OCI-LY7 (cell line): ENCODE results near the gene APOBEC3H. TPM values are rescaled to one million over a fixed set of nuclear protein-coding genes. Genes with fewer than 3 reads are reported as not detected.
"Not testable (repeated sequence)": the region's sequence is repeated elsewhere in the genome, so short reads cannot be mapped to it uniquely, and the experiment has no call there.

ENCODE experiments used
- BruUV-seq: library from RNA; stranded (reverse); fragments of 400-500 nt; replicated peaks from 2 replicates; lab custom pipeline; 2021; lab: Mats Ljungman, UMichigan
- CTCF ChIA-PET: fragments of 300-600 bp; sonication (Branson Sonifier 250); formaldehyde crosslinking; loops from one replicate; lab custom pipeline; 2022; ENCODE audit warnings: antibody characterized with exemption; ENCODE audit not compliant: unreplicated experiment; lab: Charles Lee
- POLR2A ChIA-PET: fragments of 300-600 bp; sonication (Branson Sonifier 250); formaldehyde crosslinking; loops from one replicate; lab custom pipeline; 2022; ENCODE audit warnings: antibody characterized with exemption; lab: Charles Lee
- DNase-seq: peaks from one replicate; pipeline ENCODE4 v3.0.0-alpha.2; 2015; ENCODE audit warnings: low spot score
- H2AFZ ChIP-seq: fragments of 200-600 bp; sonication (generic), shearing (Covaris generic); 2 replicates; pipeline ENCODE4 v1.6.1; 2014; ENCODE audit warnings: mild to moderate bottlenecking, antibody characterized with exemption, low read length, moderate library complexity
- H3K27ac ChIP-seq: fragments of 200-600 bp; sonication (generic); 2 replicates; pipeline ENCODE4 v1.5.1; 2014; ENCODE audit warnings: mixed run types, low read depth, mild to moderate bottlenecking, moderate library complexity, low read length, inconsistent platforms; ENCODE audit not compliant: poor library complexity, severe bottlenecking
- H3K36me3 ChIP-seq: fragments of 200-600 bp; sonication (generic); 2 replicates; pipeline ENCODE4 v1.6.1; 2014; ENCODE audit warnings: mild to moderate bottlenecking, antibody characterized with exemption, low read length, moderate library complexity, mixed read lengths; ENCODE audit not compliant: insufficient read depth
- H3K4me1 ChIP-seq: fragments of 200-600 bp; sonication (generic); 2 replicates; pipeline ENCODE4 v1.5.1; 2014; ENCODE audit warnings: mild to moderate bottlenecking, low read length; ENCODE audit not compliant: insufficient read depth, poor library complexity, severe bottlenecking
- H3K4me2 ChIP-seq: fragments of 200-600 bp; sonication (generic); 2 replicates; pipeline ENCODE4 v1.6.1; 2014; ENCODE audit warnings: mild to moderate bottlenecking, low read length
- H3K4me3 ChIP-seq: fragments of 200-600 bp; sonication (generic); 2 replicates; pipeline ENCODE4 v1.5.1; 2014; ENCODE audit warnings: mild to moderate bottlenecking, low read depth, low read length; ENCODE audit not compliant: poor library complexity, severe bottlenecking
- H3K79me2 ChIP-seq: fragments of 200-600 bp; sonication (generic); 2 replicates; pipeline ENCODE4 v1.6.1; 2016; ENCODE audit warnings: low read depth, mild to moderate bottlenecking, low read length, moderate library complexity, mixed read lengths; ENCODE audit not compliant: insufficient read depth
- H3K9me2 ChIP-seq: fragments of 200-600 bp; sonication (generic); 2 replicates; pipeline ENCODE4 v1.6.1; 2016; ENCODE audit warnings: mild to moderate bottlenecking, low read length, mixed read lengths; ENCODE audit not compliant: insufficient read depth
- H3K9me3 ChIP-seq: fragments of 200-600 bp; sonication (generic); 2 replicates; pipeline ENCODE4 v1.6.1; 2014; ENCODE audit warnings: mild to moderate bottlenecking, mixed run types, low read length, mixed read lengths
- H4K20me1 ChIP-seq: fragments of 200-600 bp; sonication (generic); 2 replicates; pipeline ENCODE4 v1.6.1; 2014; ENCODE audit warnings: mild to moderate bottlenecking, antibody characterized with exemption, low read length, moderate library complexity, mixed read lengths; ENCODE audit not compliant: insufficient read depth
- EZH2phosphoT487 ChIP-seq: fragments of 200-600 bp; sonication (generic); IDR thresholded peaks from 2 replicates; pipeline ENCODE4 v1.6.1; 2018; ENCODE audit warnings: low read depth, borderline replicate concordance, mild to moderate bottlenecking, mixed run types, antibody characterized with exemption, low read length, moderate library complexity, mixed read lengths
- intact Hi-C: fragments of 100-400 bp; cut with micrococcal nuclease; formaldehyde crosslinking; loops from one replicate; pipeline ENCODE4 v1.10.0; 2022; ENCODE audit not compliant: unreplicated experiment
- total RNA-seq, 2 experiments: library from RNA; depleted of rRNA in 1 of 2; stranded (reverse); fragments of >200 nt in 1 of 2; shearing (Covaris generic) in 1 of 2; gene quantifications; 2 replicates each; pipeline ENCODE4 v1.2.3, GENCODE V29; 2014 to 2022
- TF ChIP-seq, protein P1 (sequence below): fragments of 200-600 bp; sonication (generic); conservative IDR thresholded peaks from 2 replicates; pipeline ENCODE4 v1.5.1; 2014; ENCODE audit warnings: mild to moderate bottlenecking, antibody characterized with exemption, low read length, moderate library complexity, mixed read lengths

The APOBEC3H gene
- total RNA-seq, 2 experiments from 2014 or later: 0.99 to 1.2 TPM

DNA sequence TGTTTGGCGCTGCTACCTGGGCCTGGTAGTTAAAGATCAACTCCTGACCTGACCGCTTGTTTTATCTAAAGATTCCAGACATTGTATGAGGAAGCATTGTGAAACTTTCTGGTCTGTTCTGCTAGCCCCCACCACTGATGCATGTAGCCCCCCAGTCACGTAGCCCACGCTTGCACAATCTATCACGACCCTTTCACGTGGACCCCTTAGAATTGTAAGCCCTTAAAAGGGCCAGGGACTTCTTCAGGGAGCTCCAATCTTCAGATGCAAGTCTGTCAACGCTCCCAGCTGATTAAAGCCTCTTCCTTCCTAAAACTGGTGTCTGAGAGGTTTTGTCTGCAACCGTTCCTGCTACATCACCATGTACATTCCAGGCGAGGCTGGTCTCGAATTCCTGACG, 41.4 kb upstream of the APOBEC3H start:
- DNase-seq: no peak
- CTCF ChIA-PET: no interaction called here
- no peak overlapping the region for H3K27ac ChIP-seq
- intact Hi-C loops: no loop called here
- no peak overlapping the region for H2AFZ ChIP-seq
- no peak overlapping the region for H3K4me2 ChIP-seq
- POLR2A ChIA-PET: no interaction called here
- BruUV-seq: no TSS peak
- no peaks in the 10 kb centered on the region for H3K79me2 ChIP-seq
- H3K9me3 ChIP-seq: peaks cover 6% of the 10 kb centered on the region; the same call in 1 of the 2 replicates
- H3K4me3 ChIP-seq: no peak overlapping the region
- H3K4me1 ChIP-seq: peaks cover 16% of the 10 kb centered on the region
- H4K20me1 ChIP-seq: no peaks in the 10 kb centered on the region
- H3K36me3 ChIP-seq: peaks cover 4% of the 10 kb centered on the region; the same call in 1 of the 2 replicates
- H3K9me2 ChIP-seq: no peaks in the 10 kb centered on the region
- no peak for TF ChIP-seq EZH2phosphoT487
- TF ChIP-seq, protein P1, sequence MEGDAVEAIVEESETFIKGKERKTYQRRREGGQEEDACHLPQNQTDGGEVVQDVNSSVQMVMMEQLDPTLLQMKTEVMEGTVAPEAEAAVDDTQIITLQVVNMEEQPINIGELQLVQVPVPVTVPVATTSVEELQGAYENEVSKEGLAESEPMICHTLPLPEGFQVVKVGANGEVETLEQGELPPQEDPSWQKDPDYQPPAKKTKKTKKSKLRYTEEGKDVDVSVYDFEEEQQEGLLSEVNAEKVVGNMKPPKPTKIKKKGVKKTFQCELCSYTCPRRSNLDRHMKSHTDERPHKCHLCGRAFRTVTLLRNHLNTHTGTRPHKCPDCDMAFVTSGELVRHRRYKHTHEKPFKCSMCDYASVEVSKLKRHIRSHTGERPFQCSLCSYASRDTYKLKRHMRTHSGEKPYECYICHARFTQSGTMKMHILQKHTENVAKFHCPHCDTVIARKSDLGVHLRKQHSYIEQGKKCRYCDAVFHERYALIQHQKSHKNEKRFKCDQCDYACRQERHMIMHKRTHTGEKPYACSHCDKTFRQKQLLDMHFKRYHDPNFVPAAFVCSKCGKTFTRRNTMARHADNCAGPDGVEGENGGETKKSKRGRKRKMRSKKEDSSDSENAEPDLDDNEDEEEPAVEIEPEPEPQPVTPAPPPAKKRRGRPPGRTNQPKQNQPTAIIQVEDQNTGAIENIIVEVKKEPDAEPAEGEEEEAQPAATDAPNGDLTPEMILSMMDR: no peak

DNA sequence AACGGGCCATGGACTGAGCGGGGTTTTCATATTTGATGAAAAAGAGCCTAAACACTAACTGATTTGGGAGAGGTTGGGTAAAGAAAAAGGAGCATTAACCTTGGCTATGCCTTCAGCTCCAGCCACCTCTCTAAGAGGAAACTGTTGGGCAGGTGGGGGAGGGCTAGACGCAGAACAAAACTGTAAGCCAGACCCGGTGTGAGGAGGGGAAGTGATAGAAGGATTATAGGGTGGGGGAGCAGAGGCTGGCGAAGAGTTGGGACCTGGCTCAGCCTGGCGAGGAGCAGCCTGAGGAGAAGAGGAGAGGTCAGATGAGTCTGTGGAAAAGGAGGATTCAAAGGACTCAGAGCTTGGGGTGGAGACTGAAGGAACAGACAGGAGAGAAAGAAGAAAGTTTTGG, 35.8 kb upstream of the APOBEC3H start:
- Histone ChIP-seq H3K4me3 (peak overlapping the region; percentile 27), H3K4me1 (peaks cover 72% of the 10 kb centered on the region), H3K27ac (peak overlapping the region; percentile 96), H2AFZ (peak overlapping the region; percentile 57; the same call in 1 of the 2 replicates), H3K4me2 (peak overlapping the region; percentile 67)
- peak; percentile 61 for DNase-seq
- H3K9me3 ChIP-seq, intact Hi-C loops, H3K36me3 ChIP-seq, CTCF ChIA-PET, H3K9me2 ChIP-seq, H3K79me2 ChIP-seq, H4K20me1 ChIP-seq, BruUV-seq: not testable (repeated sequence)
- POLR2A ChIA-PET: interaction anchor here (0.6 kb wide), 1 partner anchor 52 kb away, joined by 7 read pairs; no protein-coding TSS in a partner anchor

DNA sequence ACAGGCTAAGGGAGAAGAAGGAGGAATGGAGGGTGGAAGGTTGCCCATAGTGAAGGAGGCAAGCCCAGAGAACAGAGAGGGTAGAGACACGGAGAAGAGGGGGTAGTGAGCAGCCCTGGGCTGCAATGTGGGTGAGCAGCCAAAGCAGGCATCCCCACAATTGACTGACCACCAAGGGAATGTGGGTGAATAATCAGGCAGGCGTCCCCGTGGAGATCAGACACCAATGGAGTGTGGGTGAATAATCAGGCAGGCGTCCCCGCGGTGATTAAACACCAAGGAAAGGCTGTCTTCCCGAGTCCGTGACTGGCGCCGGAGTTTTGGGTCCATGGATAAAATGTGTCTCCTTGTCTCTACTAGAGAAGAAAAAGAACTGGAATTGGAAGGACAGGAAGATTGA, 35.1 kb upstream of the APOBEC3H start:
- intact Hi-C loops, H3K36me3 ChIP-seq, H4K20me1 ChIP-seq, BruUV-seq, CTCF ChIA-PET, POLR2A ChIA-PET, DNase-seq, H3K9me3 ChIP-seq, H3K79me2 ChIP-seq, H3K9me2 ChIP-seq: not testable (repeated sequence)
- H3K4me2 ChIP-seq: peak overlapping the region; percentile 67
- H3K4me1 ChIP-seq: peaks cover 72% of the 10 kb centered on the region
- peak overlapping the region; percentile 27 for H3K4me3 ChIP-seq
- peak overlapping the region; percentile 96 for H3K27ac ChIP-seq
- peak overlapping the region; percentile 57; the same call in 1 of the 2 replicates for H2AFZ ChIP-seq

GRCh38 chr22:39063904-39064303, 33.1 kb upstream of the APOBEC3H start:
- POLR2A ChIA-PET, BruUV-seq, H4K20me1 ChIP-seq, H3K79me2 ChIP-seq, H3K4me3 ChIP-seq, H3K9me3 ChIP-seq, intact Hi-C loops, H3K36me3 ChIP-seq, CTCF ChIA-PET, H3K9me2 ChIP-seq: not testable (repeated sequence)
- Histone ChIP-seq H3K4me2 (peak overlapping the region; percentile 39), H3K4me1 (peaks cover 88% of the 10 kb centered on the region), H2AFZ (peak overlapping the region; percentile 8; the same call in 1 of the 2 replicates), H3K27ac (peak overlapping the region; percentile 96)
- DNase-seq: peak; percentile 58

DNA sequence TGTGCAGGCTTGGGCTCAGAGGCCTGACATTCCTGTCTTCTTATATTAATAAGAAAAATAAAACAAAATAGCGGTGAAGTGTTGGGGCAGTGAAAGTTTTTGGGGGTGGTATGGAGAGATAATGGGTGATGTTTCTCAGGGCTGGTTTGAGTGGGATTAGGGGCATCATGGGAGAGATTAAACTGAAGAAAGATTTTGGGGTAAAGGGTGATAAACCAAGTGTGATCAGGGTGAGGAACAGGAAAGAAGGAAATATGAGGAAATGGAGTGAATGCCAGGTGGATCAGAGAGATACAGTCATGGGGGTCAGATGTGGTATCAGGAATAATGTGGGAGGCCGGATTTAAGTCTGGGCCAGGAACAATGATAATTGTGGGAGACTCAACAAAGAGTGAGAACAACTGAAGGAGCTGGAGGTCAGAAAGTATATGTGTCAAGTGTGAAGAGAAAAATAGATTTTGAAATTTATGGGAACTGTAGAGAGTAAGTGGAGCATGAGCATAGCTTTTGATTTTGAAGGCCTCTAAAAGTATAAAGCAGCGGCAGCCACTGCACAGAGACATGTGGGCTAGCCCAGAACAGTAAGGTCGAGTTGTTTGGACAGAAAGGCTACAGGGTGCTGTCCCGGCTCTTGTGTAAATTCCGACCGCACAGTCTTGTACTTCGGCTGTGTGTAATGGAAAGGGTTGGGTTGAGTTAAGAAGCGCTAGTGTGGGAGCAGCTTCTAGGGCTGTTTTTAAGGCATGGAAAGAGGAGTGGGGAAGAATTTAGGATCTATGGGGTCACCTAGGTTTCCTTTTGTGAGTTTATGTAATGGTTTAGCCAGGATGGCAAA, 30.4 kb upstream of the APOBEC3H start:
- peak overlapping the region; percentile 47; the same call in 1 of the 2 replicates for H2AFZ ChIP-seq
- BruUV-seq: TSS peak; percentile 75
- peak overlapping the region; percentile 59 for H3K4me3 ChIP-seq
- CTCF ChIA-PET, H3K79me2 ChIP-seq, DNase-seq, H3K9me2 ChIP-seq, H3K36me3 ChIP-seq, H3K9me3 ChIP-seq, H4K20me1 ChIP-seq: not testable (repeated sequence)
- H3K4me2 ChIP-seq: peak overlapping the region; percentile 57
- intact Hi-C loops: loop anchor here (5.0 kb wide), 1 partner anchor 54 kb away; the partner anchor contains the start of gene APOBEC3C
- POLR2A ChIA-PET: interaction anchor here (0.6 kb wide), 1 partner anchor 386 kb away, joined by 5 read pairs; no protein-coding TSS in a partner anchor
- peak overlapping the region; percentile 96 for H3K27ac ChIP-seq
- peaks cover 93% of the 10 kb centered on the region for H3K4me1 ChIP-seq
